ENCODE measurements around the gene G3BP1.

GRCh38 chr5:151758141-151758429, 13.7 kb upstream of the G3BP1 start:
- TF ChIP-seq POLR2A (IDR thresholded peaks at IDR 0.05): no peak
- TF ChIP-seq, protein P1, sequence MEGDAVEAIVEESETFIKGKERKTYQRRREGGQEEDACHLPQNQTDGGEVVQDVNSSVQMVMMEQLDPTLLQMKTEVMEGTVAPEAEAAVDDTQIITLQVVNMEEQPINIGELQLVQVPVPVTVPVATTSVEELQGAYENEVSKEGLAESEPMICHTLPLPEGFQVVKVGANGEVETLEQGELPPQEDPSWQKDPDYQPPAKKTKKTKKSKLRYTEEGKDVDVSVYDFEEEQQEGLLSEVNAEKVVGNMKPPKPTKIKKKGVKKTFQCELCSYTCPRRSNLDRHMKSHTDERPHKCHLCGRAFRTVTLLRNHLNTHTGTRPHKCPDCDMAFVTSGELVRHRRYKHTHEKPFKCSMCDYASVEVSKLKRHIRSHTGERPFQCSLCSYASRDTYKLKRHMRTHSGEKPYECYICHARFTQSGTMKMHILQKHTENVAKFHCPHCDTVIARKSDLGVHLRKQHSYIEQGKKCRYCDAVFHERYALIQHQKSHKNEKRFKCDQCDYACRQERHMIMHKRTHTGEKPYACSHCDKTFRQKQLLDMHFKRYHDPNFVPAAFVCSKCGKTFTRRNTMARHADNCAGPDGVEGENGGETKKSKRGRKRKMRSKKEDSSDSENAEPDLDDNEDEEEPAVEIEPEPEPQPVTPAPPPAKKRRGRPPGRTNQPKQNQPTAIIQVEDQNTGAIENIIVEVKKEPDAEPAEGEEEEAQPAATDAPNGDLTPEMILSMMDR (IDR thresholded peaks at IDR 0.05): no peak
- no peak for TF ChIP-seq EP300 (IDR thresholded peaks at IDR 0.05)
- no peak for TF ChIP-seq POLR2AphosphoS5 (IDR thresholded peaks at IDR 0.05)
